HFFc6 (cell line): ENCODE data around the gene CACNA1C. TPM values are rescaled to one million over a fixed set of nuclear protein-coding genes. Genes with fewer than 3 reads are reported as not detected.

Experiments
- DNase-seq: peaks from one replicate; pipeline ENCODE4 v3.0.0-alpha.2; 2018
- H3K27ac Mint-ChIP-seq: 2 replicates; pipeline ENCODE4 v1.8.0; 2020; ENCODE audit warnings: mild to moderate bottlenecking, mixed read lengths
- H3K27me3 Mint-ChIP-seq: 2 replicates; pipeline ENCODE4 v1.8.0; 2021; ENCODE audit warnings: mild to moderate bottlenecking, moderate library complexity, mixed read lengths; ENCODE audit not compliant: insufficient read depth
- H3K36me3 Mint-ChIP-seq: 2 replicates; pipeline ENCODE4 v1.8.0; 2021; ENCODE audit warnings: low read depth, mixed read lengths
- H3K4me1 Mint-ChIP-seq: 2 replicates; pipeline ENCODE4 v1.8.0; 2020; ENCODE audit warnings: low read depth, mixed read lengths
- H3K4me3 Mint-ChIP-seq: 2 replicates; pipeline ENCODE4 v1.8.0; 2020; ENCODE audit warnings: mild to moderate bottlenecking, moderate library complexity, mixed read lengths
- H3K9me3 Mint-ChIP-seq: 2 replicates; pipeline ENCODE4 v1.8.0; 2020; ENCODE audit warnings: mild to moderate bottlenecking, mixed read lengths
- CTCF ChIP-seq: fragments of 200-600 bp; sonication (generic); IDR thresholded peaks from 2 replicates; pipeline ENCODE4 v1.5.0; 2021; ENCODE audit warnings: antibody characterized with exemption, mild to moderate bottlenecking
- total RNA-seq, 6 experiments: library from RNA; stranded (reverse); fragmentation: NEBNext Ultra II Directional; extraction: Animal tissue kit (Norgen Biotek cat#: 25700); gene quantifications; 2 replicates in 1 of 6; 3 replicates in 5 of 6; pipeline ENCODE4 v1.2.3, GENCODE V29; 2021

CACNA1C gene
- total RNA-seq, 6 experiments from 2014 or later = 6.7 to 11.5 (median 10.6) TPM

- no peak for DNase-seq
- no peak for TF ChIP-seq CTCF
- Mint-ChIP-seq H3K4me1 (no peaks in the 10 kb centered on the region), H3K9me3 (no peaks in the 10 kb centered on the region), H3K27me3 (no peaks in the 10 kb centered on the region), H3K36me3 (no peaks in the 10 kb centered on the region), H3K4me3 (no peak overlapping the region), H3K27ac (no peak overlapping the region)
Measured at GRCh38 chr12:2467447-2468195, 414.8 kb downstream of the CACNA1C start.

DNA sequence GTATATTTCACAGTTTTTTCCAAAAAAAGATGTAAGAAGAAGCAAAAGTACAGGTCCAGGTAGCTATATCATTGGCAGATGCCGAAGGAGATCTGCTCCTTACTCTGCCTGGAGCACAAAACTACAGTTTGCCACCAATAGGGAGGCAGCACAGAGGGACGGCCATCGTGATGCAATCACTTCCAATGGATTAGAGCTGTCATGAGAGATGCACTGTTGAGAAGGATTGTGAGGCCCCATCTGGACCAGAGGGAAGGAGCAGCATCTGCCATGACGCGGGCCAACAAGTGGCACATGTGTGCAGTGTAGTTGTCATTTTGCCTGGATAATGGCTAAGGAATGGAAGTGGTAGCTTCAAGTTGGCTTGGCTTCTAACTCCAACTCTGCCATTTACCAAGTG is 423.2 kb downstream of the CACNA1C start:
- no peak overlapping the region for H3K4me3 Mint-ChIP-seq
- DNase-seq = no peak
- H3K27ac Mint-ChIP-seq = no peak overlapping the region
- H3K27me3 Mint-ChIP-seq = no peaks in the 10 kb centered on the region
- TF ChIP-seq CTCF = no peak
- H3K4me1 Mint-ChIP-seq = peaks cover 8% of the 10 kb centered on the region
- H3K9me3 Mint-ChIP-seq = no peaks in the 10 kb centered on the region
- peaks cover 10% of the 10 kb centered on the region; the same call in 1 of the 2 replicates for H3K36me3 Mint-ChIP-seq

DNA sequence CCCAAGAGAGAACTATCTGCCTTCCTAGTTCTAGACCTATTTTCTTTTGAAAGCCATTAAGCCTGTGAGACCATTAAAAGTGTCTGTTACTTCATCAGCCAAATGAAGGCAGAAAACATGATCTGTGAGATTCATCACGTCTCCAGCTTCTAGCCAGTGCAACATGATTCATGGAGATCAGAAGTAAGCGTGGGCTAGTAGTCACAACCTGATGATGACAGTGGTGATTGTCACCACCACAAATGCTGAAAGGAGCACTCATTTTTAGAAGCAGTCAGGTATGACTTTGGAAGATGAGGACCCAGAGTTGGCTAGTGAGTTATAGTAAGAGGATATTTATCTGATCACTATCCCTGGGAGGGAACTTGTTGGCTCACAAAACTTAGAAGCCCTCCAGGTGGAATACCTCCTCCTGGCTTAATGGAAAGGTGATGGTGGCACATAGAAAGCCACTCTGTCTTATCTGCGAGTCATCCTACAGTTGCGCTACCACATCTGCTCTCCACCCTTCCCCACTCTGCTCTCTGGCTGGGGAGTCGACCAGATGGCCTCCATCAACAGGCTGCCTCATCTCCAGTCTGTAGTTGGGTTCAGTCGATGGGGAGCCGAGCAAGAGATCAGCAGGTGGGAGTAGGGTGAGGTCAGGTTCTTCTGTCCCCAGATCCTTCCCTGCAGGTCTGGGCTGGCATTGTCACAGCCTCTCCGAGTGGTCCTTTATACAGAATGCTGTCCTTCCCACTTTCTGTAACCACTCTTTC is 424.4 kb downstream of the CACNA1C start:
- H3K4me3 Mint-ChIP-seq = no peak overlapping the region
- no peaks in the 10 kb centered on the region for H3K27me3 Mint-ChIP-seq
- no peak for DNase-seq
- no peaks in the 10 kb centered on the region for H3K9me3 Mint-ChIP-seq
- H3K27ac Mint-ChIP-seq = no peak overlapping the region
- peaks cover 10% of the 10 kb centered on the region; the same call in 1 of the 2 replicates for H3K36me3 Mint-ChIP-seq
- peaks cover 8% of the 10 kb centered on the region for H3K4me1 Mint-ChIP-seq
- TF ChIP-seq CTCF = no peak

DNA sequence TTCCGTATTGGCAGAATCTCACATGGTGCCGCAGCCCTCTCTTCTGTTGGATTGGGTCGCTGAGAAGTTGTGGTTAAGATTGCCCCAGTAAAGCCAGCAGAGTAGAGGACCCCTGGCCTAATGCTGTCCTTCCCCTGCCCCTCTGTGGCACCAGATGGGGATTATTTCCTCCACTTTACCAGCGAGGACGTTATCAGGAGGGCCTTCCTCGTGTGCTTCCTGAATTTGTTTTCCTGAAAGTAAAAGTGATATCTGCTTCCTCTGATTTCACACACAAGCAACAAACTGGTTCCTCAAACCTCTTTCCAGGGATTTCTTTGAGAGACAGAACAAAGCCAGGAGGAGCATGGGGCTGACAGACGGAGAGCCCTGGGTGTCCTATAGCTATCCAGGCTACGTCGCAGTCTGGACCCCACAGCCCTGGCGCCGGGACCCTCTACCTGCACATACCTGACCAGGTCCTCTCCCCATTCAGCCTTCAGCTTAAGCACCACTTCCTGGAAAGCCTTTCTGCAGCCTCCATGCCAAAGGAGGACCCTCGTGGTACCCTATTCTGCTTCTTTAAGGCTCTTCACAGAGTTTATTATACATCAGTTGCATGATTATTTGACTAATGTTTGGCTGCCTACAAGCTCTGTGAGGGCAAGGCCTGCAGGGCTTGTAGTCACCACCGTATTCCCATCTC is 427.2 kb downstream of the CACNA1C start:
- no peak overlapping the region for H3K27ac Mint-ChIP-seq

More for the DNA sequence above, 427.2 kb downstream of the CACNA1C start:
- Mint-ChIP-seq H3K4me1 (peaks cover 20% of the 10 kb centered on the region), H3K36me3 (peaks cover 10% of the 10 kb centered on the region; the same call in 1 of the 2 replicates), H3K4me3 (no peak overlapping the region), H3K27me3 (peaks cover 3% of the 10 kb centered on the region; the same call in 1 of the 2 replicates), H3K9me3 (no peaks in the 10 kb centered on the region)
- no peak for TF ChIP-seq CTCF
- DNase-seq = no peak
